Caco-2 (cell line): Measurements from ENCODE around the gene CIC. TPM values are rescaled to one million over a fixed set of nuclear protein-coding genes. Genes with fewer than 3 reads are reported as not detected.

ENCODE experiments used
- BruUV-seq: library from RNA; stranded (reverse); fragments of 400-500 nt; replicated peaks from 2 replicates; lab custom pipeline; 2021; lab: Mats Ljungman, UMichigan
- CTCF ChIA-PET: fragments of 300-600 bp; sonication (Branson Sonifier 250); formaldehyde crosslinking; loops from one replicate; lab custom pipeline; 2022; ENCODE audit warnings: antibody characterized with exemption; lab: Charles Lee
- POLR2A ChIA-PET: fragments of 300-600 bp; sonication (Branson Sonifier 250); formaldehyde crosslinking; loops from one replicate; lab custom pipeline; 2022; ENCODE audit warnings: antibody characterized with exemption; lab: Charles Lee
- DNase-seq, 2 experiments: peaks; one replicate each; pipeline versions ENCODE4 v3.0.0 to v3.0.0-alpha.2; 2020 to 2022
- H3K27me3 ChIP-seq: replicated peaks from 2 replicates; pipeline ENCODE4 v1.6.0; 2011; ENCODE audit warnings: low read length; ENCODE audit not compliant: control insufficient read depth, insufficient read depth
- H3K36me3 ChIP-seq: 2 replicates; pipeline ENCODE4 v1.5.1; 2011; ENCODE audit warnings: low read length; ENCODE audit not compliant: control insufficient read depth, insufficient read depth
- H3K4me1 ChIP-seq: fragments of 250-450 bp; sonication (Bioruptor Pico); 2 replicates; pipeline ENCODE4 v1.5.1; 2020; ENCODE audit warnings: mild to moderate bottlenecking
- H3K4me3 ChIP-seq: 2 replicates; pipeline ENCODE4 v1.5.1; 2011; ENCODE audit warnings: low read depth, mild to moderate bottlenecking, control low read depth, low read length
- H3K9me3 ChIP-seq: fragments of 250-450 bp; sonication (Bioruptor Pico); 2 replicates; pipeline ENCODE4 v1.5.1; 2020; ENCODE audit warnings: mild to moderate bottlenecking, moderate library complexity
- H3K27ac Mint-ChIP-seq: one replicate; pipeline ENCODE4 v1.8.0; 2022; ENCODE audit warnings: mixed read lengths; ENCODE audit not compliant: unreplicated experiment
- H3K27me3 Mint-ChIP-seq: one replicate; pipeline ENCODE4 v1.8.0; 2022; ENCODE audit warnings: mixed read lengths; ENCODE audit not compliant: insufficient read depth, unreplicated experiment
- H3K36me3 Mint-ChIP-seq: one replicate; pipeline ENCODE4 v1.8.0; 2022; ENCODE audit warnings: mild to moderate bottlenecking, mixed read lengths; ENCODE audit not compliant: insufficient read depth, unreplicated experiment
- H3K4me1 Mint-ChIP-seq: one replicate; pipeline ENCODE4 v1.8.0; 2022; ENCODE audit warnings: low read depth, mixed read lengths; ENCODE audit not compliant: unreplicated experiment
- H3K4me3 Mint-ChIP-seq: one replicate; pipeline ENCODE4 v1.8.0; 2022; ENCODE audit warnings: mild to moderate bottlenecking, moderate library complexity, mixed read lengths; ENCODE audit not compliant: unreplicated experiment
- H3K9me3 Mint-ChIP-seq: one replicate; pipeline ENCODE4 v1.8.0; 2022; ENCODE audit warnings: mixed read lengths; ENCODE audit not compliant: unreplicated experiment
- CTCF ChIP-seq, 2 experiments: fragments of 200-600 bp in 1 of 2; IDR thresholded peaks; 1 replicate in 1 of 2; 2 replicates in 1 of 2; pipeline versions ENCODE4 v1.5.1 to v1.8.0; 2011 to 2022; ENCODE audit warnings: antibody characterized with exemption in 1 of 2, control low read depth in 1 of 2, inconsistent platforms in 1 of 2, low read depth in 1 of 2, low read length in 1 of 2, mild to moderate bottlenecking in 1 of 2, moderate library complexity in 1 of 2; ENCODE audit not compliant: insufficient read depth in 1 of 2, severe bottlenecking in 1 of 2, unreplicated experiment in 1 of 2
- intact Hi-C: fragments of 100-400 bp; cut with micrococcal nuclease; formaldehyde crosslinking; loops from one replicate; pipeline ENCODE4 v1.10.0; 2022; ENCODE audit not compliant: unreplicated experiment
- total RNA-seq: library from RNA; stranded (reverse); gene quantifications from 2 replicates; pipeline ENCODE4 v1.2.3, GENCODE V29; 2022

CIC gene
- total RNA-seq, 1 experiment from 2014 or later = 47.8 TPM

GRCh38 chr19:42246922-42247639, 22.0 kb upstream of the CIC start:
- DNase-seq = no peak
- peaks cover 26% of the 10 kb centered on the region for H3K4me1 Mint-ChIP-seq
- TF ChIP-seq CTCF (IDR thresholded peaks at IDR 0.05; ENCODE audit: insufficient read depth in 1 of 2, low read depth in 1 of 2, low read length in 1 of 2, severe bottlenecking in 1 of 2, unreplicated experiment in 1 of 2) = no peak
- peaks cover 5% of the 10 kb centered on the region for H3K36me3 ChIP-seq
- no peaks in the 10 kb centered on the region for H3K27me3 ChIP-seq
- CTCF ChIA-PET = interaction anchor here (2.1 kb wide), 1 partner anchor 33 kb away, joined by 25 read pairs; no protein-coding TSS in a partner anchor
- POLR2A ChIA-PET = no interaction called here
- H3K4me3 Mint-ChIP-seq = no peak overlapping the region
- H3K27ac Mint-ChIP-seq = peak overlapping the region; percentile 47
- H3K4me1 ChIP-seq = peaks cover 18% of the 10 kb centered on the region
- H3K36me3 Mint-ChIP-seq = peaks cover 77% of the 10 kb centered on the region
- no peaks in the 10 kb centered on the region for H3K9me3 Mint-ChIP-seq
- H3K27me3 Mint-ChIP-seq = no peaks in the 10 kb centered on the region
- H3K4me3 ChIP-seq = no peak overlapping the region
- no TSS peak for BruUV-seq
- no peaks in the 10 kb centered on the region for H3K9me3 ChIP-seq
- intact Hi-C loops = no loop called here

- no peak overlapping the region for H3K27ac Mint-ChIP-seq
- H3K4me1 Mint-ChIP-seq = peaks cover 32% of the 10 kb centered on the region
- Histone ChIP-seq H3K4me1 (peaks cover 23% of the 10 kb centered on the region), H3K36me3 (peaks cover 5% of the 10 kb centered on the region), H3K27me3 (no peaks in the 10 kb centered on the region), H3K4me3 (no peak overlapping the region), H3K9me3 (no peaks in the 10 kb centered on the region)
- no peak for DNase-seq
- no peak for TF ChIP-seq CTCF (IDR thresholded peaks at IDR 0.05; ENCODE audit: insufficient read depth in 1 of 2, low read depth in 1 of 2, low read length in 1 of 2, severe bottlenecking in 1 of 2, unreplicated experiment in 1 of 2)
- no peaks in the 10 kb centered on the region for H3K9me3 Mint-ChIP-seq
- no TSS peak for BruUV-seq
- no peak overlapping the region for H3K4me3 Mint-ChIP-seq
- H3K27me3 Mint-ChIP-seq = no peaks in the 10 kb centered on the region
- intact Hi-C loops = no loop called here
- POLR2A ChIA-PET = no interaction called here
- H3K36me3 Mint-ChIP-seq = peaks cover 75% of the 10 kb centered on the region
- CTCF ChIA-PET = interaction anchor here (2.1 kb wide), 1 partner anchor 32 kb away, joined by 25 read pairs; no protein-coding TSS in a partner anchor
Observed at GRCh38 chr19:42247640-42248199, 21.3 kb upstream of the CIC start.

GRCh38 chr19:42248270-42249148, 20.5 kb upstream of the CIC start:
- TF ChIP-seq CTCF (IDR thresholded peaks at IDR 0.05; ENCODE audit: insufficient read depth in 1 of 2, low read depth in 1 of 2, low read length in 1 of 2, severe bottlenecking in 1 of 2, unreplicated experiment in 1 of 2) = no peak
- Histone ChIP-seq H3K27me3 (no peaks in the 10 kb centered on the region), H3K4me1 (peaks cover 26% of the 10 kb centered on the region), H3K4me3 (no peak overlapping the region), H3K36me3 (peaks cover 5% of the 10 kb centered on the region), H3K9me3 (no peaks in the 10 kb centered on the region)
- no peak for DNase-seq
- Mint-ChIP-seq H3K27ac (peak overlapping the region; percentile 67), H3K4me3 (no peak overlapping the region), H3K4me1 (peaks cover 35% of the 10 kb centered on the region), H3K27me3 (no peaks in the 10 kb centered on the region), H3K36me3 (peaks cover 75% of the 10 kb centered on the region), H3K9me3 (no peaks in the 10 kb centered on the region)
- ChIA-PET CTCF (no interaction called here), POLR2A (no interaction called here)
- BruUV-seq = no TSS peak
- intact Hi-C loops = no loop called here
